NCI-H187 (cell line): ENCODE measurements around the gene TIE1.
A peak's percentile ranks its signal among the peaks of the same experiment; 100 is the strongest.

Source experiments
- DNase-seq, 2 experiments: peaks; one replicate each; lab custom pipeline; 2025; lab: John Stamatoyannopoulos, UW

The TIE1 gene

GRCh38 chr1:43300378-43301094, at the start of gene TIE1:
Gene TIE1 (plus strand): TSS chr1:43300982. CDS start chr1:43301072, 90 bp downstream.
- DNase-seq, result no peak

- no peak for DNase-seq
These were observed 49.8 kb upstream of the TIE1 start for GRCh38 chr1:43251024-43251423.

GRCh38 chr1:43252225-43252624, 48.6 kb upstream of the TIE1 start:
- DNase-seq, result no peak

GRCh38 chr1:43253173-43253572, 47.6 kb upstream of the TIE1 start:
- DNase-seq, result no peak

- no peak for DNase-seq
These were observed 46.9 kb upstream of the TIE1 start for GRCh38 chr1:43253876-43254275.

GRCh38 chr1:43255438-43256210, 45.2 kb upstream of the TIE1 start:
- DNase-seq, result no peak

GRCh38 chr1:43256675-43257570, 43.9 kb upstream of the TIE1 start:
- DNase-seq, result no peak

- no peak for DNase-seq
These were observed 42.4 kb upstream of the TIE1 start for GRCh38 chr1:43258370-43258769.

- DNase-seq, result no peak
These were observed 35.4 kb upstream of the TIE1 start for GRCh38 chr1:43265431-43265830.

- no peak for DNase-seq
These were observed 33.9 kb upstream of the TIE1 start for GRCh38 chr1:43266881-43267280.

- DNase-seq, result no peak
These were observed 33.4 kb upstream of the TIE1 start for GRCh38 chr1:43267291-43267805.

- DNase-seq, result no peak
These were observed 32.9 kb upstream of the TIE1 start for GRCh38 chr1:43267818-43268425.

- no peak for DNase-seq
These were observed 31.0 kb upstream of the TIE1 start, which contains the start of gene TMEM125 for GRCh38 chr1:43269627-43270375. Gene TMEM125 (plus strand): TSS chr1:43269983. CDS start chr1:43272723, 2,740 bp downstream.

GRCh38 chr1:43270421-43271095, 30.2 kb upstream of the TIE1 start:
- peak; percentile 44 to 65 for DNase-seq

GRCh38 chr1:43271186-43272118, 29.3 kb upstream of the TIE1 start:
- DNase-seq, result no peak

GRCh38 chr1:43272161-43272560, 28.6 kb upstream of the TIE1 start:
- DNase-seq, result no peak

GRCh38 chr1:43272576-43273571, 27.9 kb upstream of the TIE1 start:
- no peak for DNase-seq

GRCh38 chr1:43273708-43274107, 27.1 kb upstream of the TIE1 start:
- no peak for DNase-seq
